Activated B cell treated with CpG ODN at 0.5 μM for 24 hours (primary cell): Measurements from ENCODE around the gene RIPPLY2. TPM values are rescaled to one million over a fixed set of nuclear protein-coding genes. Genes with fewer than 3 reads are reported as not detected.
"Not testable (repeated sequence)": the region's sequence is repeated elsewhere in the genome, so short reads cannot be mapped to it uniquely, and the experiment has no call there.

Experiments
- ATAC-seq: fragments of 200-7000 bp; cut with Tn5 transposase; one replicate; pipeline ENCODE4 v1.10.0; 2021; ENCODE audit warnings: low read depth, mild to moderate bottlenecking, moderate library complexity
- CTCF ChIA-PET: fragments of 350-600 bp; sonication (Branson Sonifier 250); formaldehyde crosslinking; loops from one replicate; lab custom pipeline; 2021; ENCODE audit warnings: antibody characterized with exemption; lab: Charles Lee
- POLR2A ChIA-PET: fragments of 350-600 bp; sonication (Branson Sonifier 250); formaldehyde crosslinking; loops from one replicate; lab custom pipeline; 2021; ENCODE audit warnings: antibody characterized with exemption; lab: Charles Lee
- DNase-seq: peaks from one replicate; pipeline ENCODE4 v3.0.0; 2022
- H3K27ac Mint-ChIP-seq: one replicate; pipeline ENCODE4 v1.8.0; 2020; ENCODE audit warnings: mixed read lengths
- H3K27me3 Mint-ChIP-seq: one replicate; pipeline ENCODE4 v1.8.0; 2021; ENCODE audit warnings: mixed read lengths
- H3K36me3 Mint-ChIP-seq: one replicate; pipeline ENCODE4 v1.8.0; 2021; ENCODE audit warnings: low read depth, mixed read lengths
- H3K4me1 Mint-ChIP-seq: one replicate; pipeline ENCODE4 v1.8.0; 2021; ENCODE audit warnings: mixed read lengths
- H3K4me3 Mint-ChIP-seq: one replicate; pipeline ENCODE4 v1.8.0; 2020; ENCODE audit warnings: mild to moderate bottlenecking, mixed read lengths
- H3K9me3 Mint-ChIP-seq: one replicate; pipeline ENCODE4 v1.8.0; 2020; ENCODE audit warnings: mixed read lengths
- intact Hi-C: fragments of 100-400 bp; cut with micrococcal nuclease; formaldehyde crosslinking; loops from one replicate; pipeline ENCODE4 v1.15.1; 2024
- total RNA-seq: library from RNA; stranded (reverse); gene quantifications from 2 replicates; pipeline ENCODE4 v1.2.3, GENCODE V29; 2022
- TF ChIP-seq, protein P1 (sequence below): fragments of 200-600 bp; IDR thresholded peaks from one replicate; pipeline ENCODE4 v1.8.0; 2022; ENCODE audit warnings: antibody characterized with exemption, mild to moderate bottlenecking

Gene RIPPLY2, protein sequence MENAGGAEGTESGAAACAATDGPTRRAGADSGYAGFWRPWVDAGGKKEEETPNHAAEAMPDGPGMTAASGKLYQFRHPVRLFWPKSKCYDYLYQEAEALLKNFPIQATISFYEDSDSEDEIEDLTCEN
- not detected in 2 replicates for total RNA-seq

DNA sequence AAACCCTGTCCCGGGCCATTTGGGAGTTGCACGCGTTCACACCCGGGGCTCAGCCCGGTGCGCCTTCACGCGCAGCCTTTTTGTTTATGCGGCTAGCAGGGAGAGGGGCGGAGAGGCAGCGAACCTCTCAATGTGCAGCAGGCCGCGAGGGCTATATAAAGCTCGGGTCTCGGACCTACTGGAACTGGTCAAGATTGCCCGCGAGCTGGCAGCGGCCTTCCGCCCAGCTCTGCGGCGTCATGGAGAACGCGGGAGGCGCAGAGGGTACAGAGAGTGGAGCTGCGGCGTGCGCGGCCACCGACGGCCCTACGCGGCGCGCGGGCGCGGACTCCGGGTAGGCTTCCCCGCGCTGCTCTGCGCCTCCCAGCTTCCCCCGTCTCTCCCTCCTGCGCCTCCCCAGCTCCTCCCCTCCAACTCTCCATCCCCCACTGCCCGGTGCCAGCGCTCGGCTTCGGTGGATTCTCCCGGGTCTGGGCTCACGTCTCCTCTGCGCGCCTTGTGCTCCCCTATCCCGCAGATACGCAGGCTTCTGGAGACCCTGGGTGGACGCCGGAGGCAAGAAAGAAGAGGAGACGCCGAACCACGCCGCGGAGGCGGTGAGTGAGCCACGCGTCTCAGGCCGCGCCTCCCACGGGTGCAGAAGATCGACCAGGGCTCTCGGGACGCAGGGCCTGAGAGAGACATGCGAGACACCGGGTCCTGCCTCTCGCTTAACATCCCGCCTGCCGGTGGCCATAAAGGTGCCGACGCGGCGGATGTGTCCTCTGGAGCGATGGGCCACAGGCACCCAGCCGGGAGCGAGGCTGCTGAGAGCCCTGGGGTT is at the start of gene RIPPLY2:
RIPPLY2 (plus strand) TSS at position 183 of the 823 bp plus-strand sequence; CDS start at position 240, 57 bp downstream.
- ChIA-PET CTCF (no interaction called here), POLR2A (no interaction called here)
- intact Hi-C loops: loop anchor here (10.0 kb wide), 2 partner anchors 659 to 1609 kb away; partner anchors contain the start of genes IBTK, PGM3 and RWDD2A
- Mint-ChIP-seq H3K4me1 (peaks cover 14% of the 10 kb centered on the region), H3K36me3 (no peaks in the 10 kb centered on the region), H3K27ac (no peak within 1 kb of the TSS), H3K4me3 (peak within 1 kb of the TSS; percentile 74), H3K27me3 (peaks cover 46% of the 10 kb centered on the region), H3K9me3 (no peaks in the 10 kb centered on the region)
- no peak for DNase-seq
- TF ChIP-seq, protein P1, sequence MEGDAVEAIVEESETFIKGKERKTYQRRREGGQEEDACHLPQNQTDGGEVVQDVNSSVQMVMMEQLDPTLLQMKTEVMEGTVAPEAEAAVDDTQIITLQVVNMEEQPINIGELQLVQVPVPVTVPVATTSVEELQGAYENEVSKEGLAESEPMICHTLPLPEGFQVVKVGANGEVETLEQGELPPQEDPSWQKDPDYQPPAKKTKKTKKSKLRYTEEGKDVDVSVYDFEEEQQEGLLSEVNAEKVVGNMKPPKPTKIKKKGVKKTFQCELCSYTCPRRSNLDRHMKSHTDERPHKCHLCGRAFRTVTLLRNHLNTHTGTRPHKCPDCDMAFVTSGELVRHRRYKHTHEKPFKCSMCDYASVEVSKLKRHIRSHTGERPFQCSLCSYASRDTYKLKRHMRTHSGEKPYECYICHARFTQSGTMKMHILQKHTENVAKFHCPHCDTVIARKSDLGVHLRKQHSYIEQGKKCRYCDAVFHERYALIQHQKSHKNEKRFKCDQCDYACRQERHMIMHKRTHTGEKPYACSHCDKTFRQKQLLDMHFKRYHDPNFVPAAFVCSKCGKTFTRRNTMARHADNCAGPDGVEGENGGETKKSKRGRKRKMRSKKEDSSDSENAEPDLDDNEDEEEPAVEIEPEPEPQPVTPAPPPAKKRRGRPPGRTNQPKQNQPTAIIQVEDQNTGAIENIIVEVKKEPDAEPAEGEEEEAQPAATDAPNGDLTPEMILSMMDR: no peak
- peak; percentile 52 for ATAC-seq

DNA sequence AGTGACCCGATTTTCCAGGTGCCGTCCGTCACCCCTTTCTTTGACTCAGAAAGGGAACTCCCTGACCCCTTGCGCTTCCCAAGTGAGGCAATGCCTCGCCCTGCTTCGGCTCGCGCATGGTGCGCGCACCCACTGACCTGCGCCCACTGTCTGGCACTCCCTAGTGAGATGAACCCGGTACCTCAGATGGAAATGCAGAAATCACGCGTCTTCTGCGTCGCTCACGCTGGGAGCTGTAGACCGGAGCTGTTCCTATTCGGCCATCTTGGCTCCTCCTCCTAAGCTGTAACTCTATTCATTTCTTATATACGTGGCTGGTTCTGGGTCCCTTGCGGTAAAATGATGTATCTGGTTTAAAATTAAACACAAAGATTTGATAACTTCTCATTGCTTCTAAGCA is 49.7 kb upstream of the RIPPLY2 start:
- H3K27ac Mint-ChIP-seq, H3K9me3 Mint-ChIP-seq, POLR2A ChIA-PET, intact Hi-C loops, H3K27me3 Mint-ChIP-seq, ATAC-seq, H3K4me1 Mint-ChIP-seq, H3K4me3 Mint-ChIP-seq, H3K36me3 Mint-ChIP-seq, DNase-seq, CTCF ChIA-PET: not testable (repeated sequence)

DNA sequence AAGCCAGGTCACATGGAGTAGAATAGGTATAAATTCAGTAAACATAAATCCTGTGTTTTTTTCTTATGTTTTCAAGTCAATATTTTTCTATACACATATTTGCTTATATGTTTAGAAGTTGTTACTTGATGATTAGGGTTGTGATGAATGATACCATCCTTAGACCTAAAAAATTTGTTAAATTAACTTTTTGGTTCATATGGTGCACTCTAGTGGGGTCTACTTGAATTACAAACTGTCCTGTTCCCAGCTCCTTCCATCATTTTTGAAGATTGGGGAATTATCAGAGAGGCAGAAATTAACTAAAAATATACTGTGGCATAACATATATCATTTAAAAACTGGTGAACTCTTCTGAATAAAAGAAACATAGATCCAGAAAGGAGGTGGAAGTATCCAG is 48.3 kb upstream of the RIPPLY2 start:
- ATAC-seq (no peak), DNase-seq (no peak)
- H3K4me3 Mint-ChIP-seq: no peak overlapping the region
- no peaks in the 10 kb centered on the region for H3K36me3 Mint-ChIP-seq
- ChIA-PET POLR2A (no interaction called here), CTCF (no interaction called here)
- H3K4me1 Mint-ChIP-seq: no peaks in the 10 kb centered on the region
- no peak overlapping the region for H3K27ac Mint-ChIP-seq
- H3K9me3 Mint-ChIP-seq: peaks cover 4% of the 10 kb centered on the region
- TF ChIP-seq, protein P1: no peak
- intact Hi-C loops: no loop called here
- H3K27me3 Mint-ChIP-seq: no peaks in the 10 kb centered on the region

DNA sequence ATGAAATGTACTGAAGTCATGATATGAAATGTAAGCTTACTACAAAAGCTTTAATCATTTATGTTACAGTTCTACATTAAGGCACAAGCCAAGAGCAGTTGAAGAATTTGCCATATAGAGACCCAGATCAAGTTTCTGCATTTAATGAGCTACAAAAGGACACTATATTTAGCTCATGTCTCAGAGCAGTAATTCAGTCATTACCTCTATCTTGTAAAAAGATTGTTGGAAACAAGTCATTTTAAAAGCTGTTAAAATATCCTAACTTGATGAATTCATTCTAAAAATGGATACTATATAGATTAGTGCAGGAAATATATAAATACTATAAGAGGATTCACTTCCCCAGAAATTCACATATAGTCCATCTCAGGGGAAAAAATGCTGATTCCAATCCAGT is 45.2 kb upstream of the RIPPLY2 start:
- Mint-ChIP-seq H3K4me1 (no peaks in the 10 kb centered on the region), H3K27me3 (no peaks in the 10 kb centered on the region), H3K36me3 (no peaks in the 10 kb centered on the region), H3K4me3 (no peak overlapping the region), H3K9me3 (peaks cover 4% of the 10 kb centered on the region), H3K27ac (no peak overlapping the region)
- ChIA-PET CTCF (no interaction called here), POLR2A (no interaction called here)
- TF ChIP-seq, protein P1: no peak
- ATAC-seq (no peak), DNase-seq (no peak)
- intact Hi-C loops: no loop called here

DNA sequence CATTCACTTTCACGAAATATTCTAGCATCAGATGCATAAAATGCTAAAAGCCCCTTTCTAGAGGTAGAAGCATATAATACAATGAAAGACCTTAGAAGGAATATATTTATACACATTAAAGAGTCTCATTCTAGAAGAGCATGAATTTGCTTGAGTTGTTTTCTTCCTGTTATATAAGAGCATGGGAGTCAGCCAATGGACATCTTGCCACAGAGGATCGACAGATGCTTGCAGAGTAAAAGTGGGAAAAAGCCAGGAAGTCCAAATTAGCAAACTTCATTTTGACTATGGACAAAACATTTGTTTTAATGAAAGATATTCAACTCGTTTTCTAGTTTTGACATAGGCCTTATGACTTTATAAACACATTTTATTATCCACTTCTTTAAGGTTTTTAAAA is 44.2 kb upstream of the RIPPLY2 start:
- POLR2A ChIA-PET: no interaction called here
- no peak overlapping the region for H3K27ac Mint-ChIP-seq
- H3K36me3 Mint-ChIP-seq: no peaks in the 10 kb centered on the region
- TF ChIP-seq, protein P1: no peak
- peaks cover 4% of the 10 kb centered on the region for H3K9me3 Mint-ChIP-seq
- CTCF ChIA-PET: no interaction called here
- no peak for DNase-seq
- no peaks in the 10 kb centered on the region for H3K27me3 Mint-ChIP-seq
- no peak for ATAC-seq
- no peak overlapping the region for H3K4me3 Mint-ChIP-seq
- intact Hi-C loops: no loop called here
- no peaks in the 10 kb centered on the region for H3K4me1 Mint-ChIP-seq
